Mesendoderm (in vitro differentiated cells): Measurements from ENCODE around the gene ACTR10.

Source experiments
- DNase-seq: peaks from one replicate; pipeline ENCODE4 v3.0.0; 2013
- H2AK5ac ChIP-seq: 2 replicates; pipeline ENCODE4 v1.6.1; 2013; ENCODE audit warnings: low read length, inconsistent platforms
- H2BK120ac ChIP-seq: 2 replicates; pipeline ENCODE4 v1.6.1; 2013; ENCODE audit warnings: low read depth, mild to moderate bottlenecking, low read length, moderate library complexity, mixed read lengths
- H2BK15ac ChIP-seq: replicated peaks from 2 replicates; pipeline ENCODE4 v1.6.1; 2013; ENCODE audit warnings: low read depth, mild to moderate bottlenecking, moderate library complexity
- H2BK5ac ChIP-seq: 2 replicates; pipeline ENCODE4 v1.6.1; 2013; ENCODE audit warnings: low read length, inconsistent platforms
- H3K18ac ChIP-seq: 2 replicates; pipeline ENCODE4 v1.6.1; 2013; ENCODE audit warnings: mild to moderate bottlenecking, low read length, mixed read lengths
- H3K23ac ChIP-seq: one replicate; pipeline ENCODE4 v1.6.1; 2013; ENCODE audit warnings: low read length
- H3K27ac ChIP-seq: 2 replicates; pipeline ENCODE4 v1.5.1; 2013; ENCODE audit warnings: low read depth, mild to moderate bottlenecking, inconsistent platforms, low read length, moderate library complexity
- H3K27me3 ChIP-seq: 2 replicates; pipeline ENCODE4 v1.6.1; 2013; ENCODE audit warnings: low read length, control low read depth, mild to moderate bottlenecking, inconsistent platforms; ENCODE audit not compliant: insufficient read depth, poor library complexity
- H3K36me3 ChIP-seq: 2 replicates; pipeline ENCODE4 v1.6.1; 2013; ENCODE audit warnings: low read length, inconsistent platforms; ENCODE audit not compliant: control insufficient read depth, insufficient read depth
- H3K4ac ChIP-seq: one replicate; pipeline ENCODE4 v1.6.1; 2013; ENCODE audit warnings: low read depth, mild to moderate bottlenecking, low read length, moderate library complexity
- H3K4me1 ChIP-seq: 2 replicates; pipeline ENCODE4 v1.6.1; 2013; ENCODE audit warnings: low read depth, low read length, inconsistent platforms; ENCODE audit not compliant: control insufficient read depth
- H3K4me2 ChIP-seq: 2 replicates; pipeline ENCODE4 v1.6.1; 2013; ENCODE audit warnings: low read length
- H3K4me3 ChIP-seq: 2 replicates; pipeline ENCODE4 v1.5.1; 2013; ENCODE audit warnings: mild to moderate bottlenecking, low read length
- H3K56ac ChIP-seq: one replicate; pipeline ENCODE4 v1.6.1; 2013; ENCODE audit warnings: low read length
- H3K79me1 ChIP-seq: 2 replicates; pipeline ENCODE4 v1.6.1; 2013; ENCODE audit warnings: low read length, inconsistent platforms
- H3K79me2 ChIP-seq: 2 replicates; pipeline ENCODE4 v1.6.1; 2013; ENCODE audit warnings: mild to moderate bottlenecking, low read length; ENCODE audit not compliant: control insufficient read depth, insufficient read depth
- H3K9ac ChIP-seq: 2 replicates; pipeline ENCODE4 v1.6.1; 2013; ENCODE audit warnings: low read length, inconsistent platforms
- H4K5ac ChIP-seq: one replicate; pipeline ENCODE4 v1.6.1; 2013; ENCODE audit warnings: low read length
- H4K8ac ChIP-seq: one replicate; pipeline ENCODE4 v1.6.1; 2013; ENCODE audit warnings: low read depth, mild to moderate bottlenecking, control low read depth, low read length, moderate library complexity
- WGBS: extraction: QIAGEN DNeasy Blood & Tissue Kit; methylation state at CpG from one replicate; pipeline ENCODE4 v1.1.7; 2013; ENCODE audit warnings: low lambda C conversion rate, missing lambda C conversion rate; ENCODE audit not compliant: insufficient coverage; ENCODE audit errors: extremely low coverage; 5-methylcytosine and 5-hydroxymethylcytosine counted together

Gene ACTR10

GRCh38 chr14:58200846-58201245 lies 897 bp downstream of the ACTR10 start:
- Histone ChIP-seq H3K4me2 (peak overlapping the region; percentile 89), H4K5ac (no peak overlapping the region), H3K79me2 (peaks cover 10% of the 10 kb centered on the region), H2BK15ac (no peak overlapping the region), H3K9ac (peak overlapping the region; percentile 97), H2AK5ac (no peak overlapping the region), H2BK5ac (no peak overlapping the region), H3K23ac (no peak overlapping the region), H4K8ac (no peak overlapping the region), H3K36me3 (no peaks in the 10 kb centered on the region), H3K56ac (peak overlapping the region; percentile 97), H3K27me3 (no peaks in the 10 kb centered on the region), H3K4me3 (peak overlapping the region; percentile 95), H3K79me1 (peaks cover 7% of the 10 kb centered on the region), H3K4me1 (no peaks in the 10 kb centered on the region), H3K27ac (no peak overlapping the region), H2BK120ac (no peak overlapping the region), H3K18ac (no peak overlapping the region), H3K4ac (no peak overlapping the region)
- no CpG with 5 or more reads among the region's 2 CpGs for WGBS
- no peak for DNase-seq

GRCh38 chr14:58213176-58213575 lies 13.2 kb downstream of the ACTR10 start:
- H3K18ac ChIP-seq = no peak overlapping the region
- H4K8ac ChIP-seq = no peak overlapping the region
- H2BK15ac ChIP-seq = no peak overlapping the region
- no peak overlapping the region for H3K4me2 ChIP-seq
- H3K4ac ChIP-seq = no peak overlapping the region
- no peaks in the 10 kb centered on the region for H3K27me3 ChIP-seq
- H3K4me1 ChIP-seq = no peaks in the 10 kb centered on the region
- no peaks in the 10 kb centered on the region for H3K36me3 ChIP-seq
- no peaks in the 10 kb centered on the region for H3K79me1 ChIP-seq
- H3K9ac ChIP-seq = no peak overlapping the region
- H2AK5ac ChIP-seq = no peak overlapping the region
- H2BK120ac ChIP-seq = no peak overlapping the region
- H4K5ac ChIP-seq = no peak overlapping the region
- no peak overlapping the region for H3K27ac ChIP-seq
- no peak for DNase-seq
- H3K23ac ChIP-seq = no peak overlapping the region
- H3K4me3 ChIP-seq = no peak overlapping the region
- no peak overlapping the region for H2BK5ac ChIP-seq
- H3K56ac ChIP-seq = no peak overlapping the region
- no peaks in the 10 kb centered on the region for H3K79me2 ChIP-seq

GRCh38 chr14:58215191-58215914 lies 15.4 kb downstream of the ACTR10 start:
- no peak for DNase-seq
- WGBS = no CpG with 5 or more reads among the region's 2 CpGs
- Histone ChIP-seq H2BK15ac (no peak overlapping the region), H3K27me3 (no peaks in the 10 kb centered on the region), H2BK120ac (no peak overlapping the region), H3K27ac (no peak overlapping the region), H3K4ac (no peak overlapping the region), H2BK5ac (no peak overlapping the region), H3K36me3 (no peaks in the 10 kb centered on the region), H3K4me1 (no peaks in the 10 kb centered on the region), H4K8ac (no peak overlapping the region), H2AK5ac (no peak overlapping the region), H4K5ac (no peak overlapping the region), H3K79me2 (no peaks in the 10 kb centered on the region), H3K9ac (no peak overlapping the region), H3K4me2 (no peak overlapping the region), H3K56ac (no peak overlapping the region), H3K18ac (no peak overlapping the region), H3K23ac (no peak overlapping the region), H3K4me3 (no peak overlapping the region), H3K79me1 (no peaks in the 10 kb centered on the region)

GRCh38 chr14:58216544-58216943 lies 16.6 kb downstream of the ACTR10 start:
- no peak for DNase-seq
- Histone ChIP-seq H2AK5ac (no peak overlapping the region), H3K79me1 (no peaks in the 10 kb centered on the region), H3K18ac (no peak overlapping the region), H2BK120ac (no peak overlapping the region), H3K79me2 (no peaks in the 10 kb centered on the region), H3K27me3 (no peaks in the 10 kb centered on the region), H3K9ac (no peak overlapping the region), H3K4ac (no peak overlapping the region), H3K23ac (no peak overlapping the region), H3K4me1 (no peaks in the 10 kb centered on the region), H4K8ac (no peak overlapping the region), H3K27ac (no peak overlapping the region), H3K36me3 (no peaks in the 10 kb centered on the region), H3K56ac (no peak overlapping the region), H2BK15ac (no peak overlapping the region), H4K5ac (no peak overlapping the region), H3K4me2 (no peak overlapping the region), H3K4me3 (no peak overlapping the region), H2BK5ac (no peak overlapping the region)
- no CpG with 5 or more reads among the region's 2 CpGs for WGBS

DNA sequence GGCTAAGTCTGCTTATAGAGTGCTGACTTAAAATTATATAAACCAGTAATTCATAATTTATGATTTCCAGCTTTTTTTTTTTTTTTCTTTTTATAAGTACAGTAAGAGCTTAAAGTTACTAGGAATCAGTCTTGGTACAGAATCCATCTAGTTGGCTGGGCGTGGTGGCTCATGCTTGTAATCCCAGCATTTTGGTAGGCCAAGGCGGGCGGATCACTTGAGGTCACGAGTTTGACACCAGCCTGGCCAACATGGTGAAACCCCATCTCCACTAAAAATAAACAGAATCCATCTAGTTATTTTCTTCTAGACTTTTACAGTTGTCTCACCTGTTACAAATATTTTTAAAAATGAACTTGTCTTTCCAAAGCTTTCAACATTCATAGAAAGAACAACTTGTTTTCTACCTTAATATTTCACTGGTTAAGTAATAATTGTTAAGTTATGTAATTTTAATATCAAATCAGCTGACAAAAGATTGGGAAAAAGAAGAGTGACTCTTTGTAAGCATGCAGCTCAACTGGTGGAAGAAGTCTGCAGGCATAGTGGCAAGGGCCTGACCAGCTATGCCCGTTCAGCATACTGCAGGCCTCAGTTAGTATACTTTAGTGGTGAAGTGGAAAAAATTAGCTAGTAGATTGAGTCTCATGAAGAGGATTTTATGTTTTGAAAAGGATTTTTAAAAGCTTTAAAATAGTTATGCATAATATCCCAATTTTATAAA lies 27.3 kb downstream of the ACTR10 start:
- Histone ChIP-seq H3K79me2 (no peaks in the 10 kb centered on the region), H3K18ac (no peak overlapping the region), H2BK120ac (no peak overlapping the region), H2BK5ac (no peak overlapping the region), H3K27me3 (no peaks in the 10 kb centered on the region), H3K4me3 (no peak overlapping the region), H4K5ac (no peak overlapping the region), H2BK15ac (no peak overlapping the region), H3K4me1 (no peaks in the 10 kb centered on the region), H3K4ac (no peak overlapping the region), H3K4me2 (no peak overlapping the region), H3K27ac (no peak overlapping the region), H3K36me3 (no peaks in the 10 kb centered on the region), H3K56ac (no peak overlapping the region), H3K23ac (no peak overlapping the region), H4K8ac (no peak overlapping the region), H3K79me1 (no peaks in the 10 kb centered on the region), H3K9ac (no peak overlapping the region), H2AK5ac (no peak overlapping the region)
- no CpG with 5 or more reads among the region's 5 CpGs for WGBS
- DNase-seq = no peak
